T-helper 1 cell (primary cell): ENCODE results near the gene C1QTNF1.

Experiments
- DNase-seq, 5 donors: peaks; one replicate each; pipeline ENCODE4 v3.0.0-alpha.2; 2012 to 2020
- total RNA-seq, 4 donors: gene quantifications; one replicate each; lab custom pipeline; 2026; lab: John Stamatoyannopoulos, UW

Gene C1QTNF1, protein sequence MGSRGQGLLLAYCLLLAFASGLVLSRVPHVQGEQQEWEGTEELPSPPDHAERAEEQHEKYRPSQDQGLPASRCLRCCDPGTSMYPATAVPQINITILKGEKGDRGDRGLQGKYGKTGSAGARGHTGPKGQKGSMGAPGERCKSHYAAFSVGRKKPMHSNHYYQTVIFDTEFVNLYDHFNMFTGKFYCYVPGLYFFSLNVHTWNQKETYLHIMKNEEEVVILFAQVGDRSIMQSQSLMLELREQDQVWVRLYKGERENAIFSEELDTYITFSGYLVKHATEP
- 0 to 0.30 (median 0.13) reads per million in 4 donors for total RNA-seq

DNA sequence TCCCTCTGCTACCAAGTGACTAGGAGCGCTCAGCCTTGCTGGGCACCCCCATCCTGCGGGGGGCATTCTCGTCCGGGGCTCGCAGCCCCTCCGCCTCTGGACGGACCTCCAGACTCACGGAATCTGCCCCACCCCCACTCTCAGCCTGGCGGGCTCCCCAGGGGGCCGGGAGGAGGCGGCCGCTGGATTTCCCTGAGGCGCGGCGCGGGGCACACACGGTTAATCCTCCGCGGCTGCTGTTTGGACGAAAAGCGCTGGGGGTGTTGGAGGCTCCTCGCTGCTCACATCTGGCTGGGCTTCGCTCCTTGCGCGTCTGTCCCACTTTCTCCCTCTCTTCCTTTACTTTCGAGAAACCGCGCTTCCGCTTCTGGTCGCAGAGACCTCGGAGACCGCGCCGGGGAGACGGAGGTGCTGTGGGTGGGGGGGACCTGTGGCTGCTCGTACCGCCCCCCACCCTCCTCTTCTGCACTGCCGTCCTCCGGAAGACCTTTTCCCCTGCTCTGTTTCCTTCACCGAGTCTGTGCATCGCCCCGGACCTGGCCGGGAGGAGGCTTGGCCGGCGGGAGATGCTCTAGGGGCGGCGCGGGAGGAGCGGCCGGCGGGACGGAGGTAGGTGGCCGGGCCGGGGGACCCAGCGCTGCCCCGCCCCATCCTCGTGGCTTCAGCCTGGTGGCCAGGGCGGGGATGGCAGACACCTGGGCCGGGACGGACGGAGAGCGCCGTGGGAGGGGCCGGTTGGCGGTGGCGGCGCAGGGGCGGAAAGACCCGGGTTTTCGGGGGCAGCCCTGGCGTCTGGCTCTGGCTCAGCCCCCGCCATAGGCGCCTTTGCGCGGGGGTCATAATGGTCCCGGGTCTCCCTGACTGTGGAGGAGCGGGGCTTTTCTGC lies at the start of gene C1QTNF1:
Gene C1QTNF1, plus strand, starts transcription at position 284 of the 886 bp plus-strand sequence. CDS start 19,800 bp downstream, outside the sequence.
- DNase-seq, result peak in 1 of 5 donors; percentile 30

DNA sequence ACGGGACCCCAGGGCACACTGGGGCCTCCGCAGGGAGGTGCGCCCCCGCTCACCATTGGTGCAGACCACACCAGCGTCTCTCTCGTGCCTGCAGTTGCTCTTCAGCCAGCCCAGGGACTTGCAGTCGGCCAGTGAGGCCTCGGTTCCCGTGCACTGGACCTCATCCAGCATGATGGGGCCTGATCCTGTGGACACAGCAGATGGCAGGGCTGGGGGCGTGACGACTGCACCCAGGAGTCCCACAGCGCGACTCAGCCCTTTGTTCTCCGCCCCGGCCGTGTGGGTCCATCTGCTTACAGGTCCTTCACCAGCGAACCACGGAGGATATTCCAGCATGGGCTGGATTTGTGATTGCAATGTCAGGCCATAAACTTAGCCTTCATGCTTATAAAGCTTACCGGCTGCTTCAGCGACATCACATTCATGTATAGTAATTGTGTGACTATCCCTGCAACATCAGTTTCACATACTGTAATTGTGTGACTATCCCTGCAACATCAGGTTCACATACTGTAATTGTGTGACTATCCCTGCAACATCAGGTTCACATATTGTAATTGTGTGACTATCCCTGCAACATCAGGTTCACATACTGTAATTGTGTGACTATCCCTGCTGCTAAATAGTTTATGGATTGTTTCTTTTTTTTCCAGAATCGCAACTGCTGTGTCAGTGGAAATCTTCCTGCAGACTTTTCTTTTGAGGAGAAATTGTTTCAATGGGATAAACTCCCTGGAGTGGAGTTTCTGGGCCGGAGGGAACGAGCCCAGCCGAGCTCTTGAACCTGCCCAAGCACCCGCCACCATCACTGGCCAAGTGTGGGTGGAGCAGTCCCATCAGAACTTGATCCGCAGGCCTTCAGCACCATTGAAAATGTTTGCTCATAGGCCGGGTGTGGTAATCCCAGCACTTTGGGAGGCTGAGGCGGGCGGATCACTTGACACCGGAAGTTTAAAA lies 49.1 kb upstream of the C1QTNF1 start:
- DNase-seq, result no peak

- DNase-seq, result no peak
Observed at GRCh38 chr17:78976907-78977680, 46.9 kb upstream of the C1QTNF1 start.

DNA sequence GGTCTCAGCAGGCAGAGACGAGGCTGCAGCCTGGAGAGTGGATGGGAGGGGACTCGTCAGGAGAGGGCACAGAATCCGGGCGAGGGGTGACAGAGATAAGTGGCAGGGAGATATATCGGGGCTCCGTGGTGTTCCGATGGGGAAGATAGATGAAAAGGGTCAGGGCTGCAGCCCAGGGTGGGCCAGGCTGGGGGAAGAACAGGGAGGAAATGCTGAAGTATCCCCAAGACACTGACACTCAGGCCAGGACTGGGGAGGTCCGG lies 46.4 kb upstream of the C1QTNF1 start:
- no peak for DNase-seq

GRCh38 chr17:78977997-78978973 lies 45.7 kb upstream of the C1QTNF1 start:
- DNase-seq, result no peak

GRCh38 chr17:78979780-78980623 lies 44.0 kb upstream of the C1QTNF1 start, which contains the start of gene LGALS3BP:
LGALS3BP (minus strand) TSS chr17:78979923; CDS start chr17:78977191, 2,732 bp downstream.
- peak in 2 of 5 donors; percentile 20 to 50 for DNase-seq

DNA sequence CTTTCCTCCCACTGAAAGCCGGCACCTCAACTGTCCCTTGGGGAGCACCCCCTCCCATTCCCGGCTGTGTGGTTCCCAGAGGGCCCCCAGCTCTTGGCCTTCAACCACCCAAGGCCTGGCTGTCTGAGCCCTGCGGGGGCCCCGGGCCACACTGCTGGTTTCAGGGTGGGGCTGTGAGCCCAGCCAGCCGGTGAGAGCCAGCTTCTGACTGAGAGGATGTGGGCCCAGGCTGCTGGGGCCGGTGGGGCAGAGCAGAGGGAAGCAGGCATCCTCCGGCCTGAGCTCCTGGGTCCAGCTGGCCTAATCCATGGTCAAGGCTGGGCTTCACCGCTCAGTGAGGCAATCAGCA lies 43.4 kb upstream of the C1QTNF1 start:
- no peak for DNase-seq

GRCh38 chr17:78981010-78981888 lies 42.7 kb upstream of the C1QTNF1 start:
- DNase-seq, result no peak

- DNase-seq, result no peak
Observed at GRCh38 chr17:78985395-78985794, 38.6 kb upstream of the C1QTNF1 start.

DNA sequence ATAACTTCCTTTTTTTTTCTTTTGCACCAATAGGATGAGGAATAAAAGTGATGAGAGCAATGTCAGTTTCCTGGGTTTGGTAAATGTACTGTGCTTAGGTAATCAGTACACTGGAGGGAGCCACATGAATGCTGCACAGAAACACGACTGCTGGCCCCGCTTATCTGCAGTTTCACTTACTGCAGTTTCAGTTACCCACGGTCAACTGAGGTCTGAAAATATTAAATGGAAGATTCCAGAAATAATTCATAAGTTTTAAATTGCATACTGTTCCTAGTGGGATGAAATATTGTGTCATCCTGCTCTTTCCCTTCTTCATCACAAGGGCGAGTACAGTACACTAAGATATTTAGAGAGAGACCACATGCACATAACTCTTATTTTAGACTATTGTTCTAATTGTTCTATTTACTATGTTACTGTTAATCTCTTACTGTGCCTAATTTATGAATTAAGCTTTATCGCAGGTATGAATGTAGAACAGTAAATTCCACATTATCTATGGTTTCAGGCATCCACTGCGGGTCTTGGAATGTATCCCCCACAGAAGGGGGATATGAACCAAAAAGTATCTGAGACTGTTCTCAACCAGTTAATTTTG lies 37.8 kb upstream of the C1QTNF1 start:
- peak in 1 of 5 donors; percentile 33 for DNase-seq

GRCh38 chr17:78986649-78987328 lies 37.2 kb upstream of the C1QTNF1 start:
- no peak for DNase-seq

GRCh38 chr17:78988152-78988551 lies 35.8 kb upstream of the C1QTNF1 start:
- DNase-seq, result no peak

DNA sequence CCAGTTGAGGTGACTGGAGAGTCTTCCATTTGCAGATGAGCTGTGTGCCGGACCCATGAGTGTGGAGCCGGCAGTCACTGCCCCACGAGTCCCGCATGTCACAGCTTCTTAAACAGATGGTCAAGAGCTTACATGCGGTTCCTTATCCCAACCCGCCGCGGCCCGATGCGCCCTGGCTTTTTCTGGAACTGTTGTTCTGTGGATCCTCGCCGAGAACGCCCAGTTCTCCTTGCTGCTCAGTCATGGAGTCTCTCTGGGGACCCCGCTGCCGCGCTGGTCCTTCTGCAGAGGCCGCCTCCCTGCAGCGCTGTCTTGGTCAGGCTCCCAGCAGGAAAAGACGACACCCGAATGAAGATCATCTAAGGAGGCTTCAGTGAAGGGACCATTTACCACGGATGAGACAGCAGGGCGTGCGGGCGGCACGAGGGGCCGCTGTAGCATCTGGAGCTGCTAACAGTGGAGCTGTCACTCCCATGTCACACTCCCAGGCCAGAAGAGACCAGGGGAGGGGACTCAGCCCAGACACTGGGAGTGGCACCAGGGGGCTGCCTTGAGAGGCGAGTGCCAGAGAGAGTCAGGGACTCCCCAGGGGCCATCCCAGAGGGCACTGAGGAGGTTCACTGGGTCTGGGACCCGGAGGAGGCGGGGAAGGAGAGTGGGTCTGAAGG lies 33.5 kb upstream of the C1QTNF1 start:
- DNase-seq, result no peak

DNA sequence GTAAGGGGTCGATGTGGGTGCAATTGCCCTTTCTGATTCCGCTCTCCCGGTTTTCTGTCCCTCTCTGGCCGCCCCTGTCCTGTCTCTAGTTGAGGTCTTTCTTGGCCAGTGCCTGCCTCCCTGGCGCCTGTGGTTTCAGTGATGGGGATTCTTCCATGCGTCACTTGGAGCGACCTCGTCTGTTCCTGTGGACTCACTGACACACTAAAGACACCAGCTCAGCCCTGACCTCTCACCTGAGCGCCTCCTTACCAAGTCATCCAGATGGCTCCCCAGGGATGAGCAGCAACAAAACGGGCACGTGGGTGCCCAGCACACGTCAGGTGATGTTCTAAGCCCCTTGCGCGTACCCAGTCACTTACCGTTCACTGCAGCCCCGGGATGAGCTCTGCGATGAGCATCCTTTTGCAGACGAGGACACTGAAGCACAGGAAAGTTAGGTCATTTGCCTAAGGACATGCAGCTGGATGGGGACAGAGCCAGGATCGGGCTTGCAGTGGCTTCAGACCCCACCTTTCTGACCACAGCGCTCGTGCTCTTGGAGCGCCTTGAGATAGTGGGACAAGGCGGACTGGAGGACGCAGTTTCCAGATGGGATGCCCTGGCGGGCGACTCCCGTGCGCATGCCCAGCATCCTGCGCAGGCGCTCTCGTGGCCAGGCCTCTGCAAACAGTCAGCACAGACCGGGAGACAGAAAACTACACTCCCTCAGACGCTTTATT lies 32.8 kb upstream of the C1QTNF1 start:
- no peak for DNase-seq

- DNase-seq, result no peak
Observed at GRCh38 chr17:78991906-78992532, 31.9 kb upstream of the C1QTNF1 start.
